Activated naive CD4-positive, alpha-beta T cell treated with anti-CD3 and anti-CD28 coated beads for 36 hours (primary cell): Measurements from ENCODE around the gene WDFY3. TPM values are rescaled to one million over a fixed set of nuclear protein-coding genes. Genes with fewer than 3 reads are reported as not detected.
"Not testable (repeated sequence)": the region's sequence is repeated elsewhere in the genome, so short reads cannot be mapped to it uniquely, and the experiment has no call there.

Experiments
- CTCF ChIA-PET: fragments of 350-600 bp; sonication (Branson Sonifier 250); formaldehyde crosslinking; loops from one replicate; lab custom pipeline; 2021; ENCODE audit warnings: antibody characterized with exemption; lab: Charles Lee
- DNase-seq: peaks from one replicate; pipeline ENCODE4 v3.0.0-alpha.2; 2020
- H3K27ac Mint-ChIP-seq: one replicate; pipeline ENCODE4 v1.8.0; 2021; ENCODE audit warnings: mild to moderate bottlenecking, mixed read lengths
- H3K27me3 Mint-ChIP-seq: one replicate; pipeline ENCODE4 v1.8.0; 2021; ENCODE audit warnings: low read depth, mixed read lengths
- H3K36me3 Mint-ChIP-seq: one replicate; pipeline ENCODE4 v1.8.0; 2021; ENCODE audit warnings: low read depth, mixed read lengths
- H3K4me1 Mint-ChIP-seq: one replicate; pipeline ENCODE4 v1.8.0; 2021; ENCODE audit warnings: low read depth, mixed read lengths
- H3K4me3 Mint-ChIP-seq: one replicate; pipeline ENCODE4 v1.8.0; 2021; ENCODE audit warnings: mild to moderate bottlenecking, moderate library complexity, mixed read lengths
- H3K9me3 Mint-ChIP-seq: one replicate; pipeline ENCODE4 v1.8.0; 2021; ENCODE audit warnings: mixed read lengths
- intact Hi-C: fragments of 100-400 bp; cut with micrococcal nuclease; formaldehyde crosslinking; loops from one replicate; pipeline ENCODE4 v1.15.1; 2023
- total RNA-seq, 2 experiments: library from RNA; stranded (reverse); gene quantifications; one replicate each; pipeline ENCODE4 v1.2.3, GENCODE V29; 2021

Gene WDFY3
- total RNA-seq, 2 experiments from 2014 or later = 1.0 to 1.2 TPM

- H3K27ac Mint-ChIP-seq = no peak overlapping the region
- no peaks in the 10 kb centered on the region for H3K36me3 Mint-ChIP-seq
- DNase-seq = no peak
- H3K27me3 Mint-ChIP-seq = peaks cover 2% of the 10 kb centered on the region
- intact Hi-C loops = no loop called here
- H3K4me1 Mint-ChIP-seq = no peaks in the 10 kb centered on the region
- H3K4me3 Mint-ChIP-seq = no peak overlapping the region
- CTCF ChIA-PET = no interaction called here
- no peaks in the 10 kb centered on the region for H3K9me3 Mint-ChIP-seq
Observed at GRCh38 chr4:84865600-84865999, 100.9 kb downstream of the WDFY3 start.

DNA sequence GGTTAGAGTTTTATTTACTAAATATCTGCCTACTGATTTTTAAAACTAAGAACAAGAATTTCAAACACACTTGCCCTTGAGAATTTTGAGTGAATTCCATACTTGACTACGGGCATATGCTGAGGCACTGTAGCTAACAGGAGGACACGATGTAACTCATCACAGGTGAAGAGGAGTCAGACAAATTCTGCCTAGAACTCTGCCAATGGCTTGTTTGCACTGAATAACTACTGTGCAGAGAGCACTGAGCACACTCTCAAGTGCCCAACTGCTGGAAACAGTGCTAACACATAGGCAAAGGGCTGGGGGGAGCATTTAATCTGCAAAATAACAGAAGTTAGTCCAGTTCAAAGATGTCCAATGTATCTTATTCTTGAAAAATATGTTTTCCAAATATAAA lies 104.4 kb downstream of the WDFY3 start:
- intact Hi-C loops = no loop called here
- Mint-ChIP-seq H3K4me3 (no peak overlapping the region), H3K36me3 (no peaks in the 10 kb centered on the region), H3K9me3 (no peaks in the 10 kb centered on the region), H3K27me3 (peaks cover 4% of the 10 kb centered on the region), H3K27ac (no peak overlapping the region), H3K4me1 (no peaks in the 10 kb centered on the region)
- no peak for DNase-seq
- CTCF ChIA-PET = no interaction called here

GRCh38 chr4:84857296-84857695 lies 109.2 kb downstream of the WDFY3 start:
- H3K27me3 Mint-ChIP-seq = peaks cover 2% of the 10 kb centered on the region
- H3K36me3 Mint-ChIP-seq = no peaks in the 10 kb centered on the region
- H3K9me3 Mint-ChIP-seq = no peaks in the 10 kb centered on the region
- intact Hi-C loops = no loop called here
- CTCF ChIA-PET = no interaction called here
- H3K4me3 Mint-ChIP-seq = no peak overlapping the region
- DNase-seq = no peak
- no peaks in the 10 kb centered on the region for H3K4me1 Mint-ChIP-seq
- H3K27ac Mint-ChIP-seq = no peak overlapping the region

- H3K27me3 Mint-ChIP-seq = peaks cover 2% of the 10 kb centered on the region
- no peak overlapping the region for H3K27ac Mint-ChIP-seq
- CTCF ChIA-PET = no interaction called here
Observed at GRCh38 chr4:84856468-84857049, 109.9 kb downstream of the WDFY3 start.

DNA sequence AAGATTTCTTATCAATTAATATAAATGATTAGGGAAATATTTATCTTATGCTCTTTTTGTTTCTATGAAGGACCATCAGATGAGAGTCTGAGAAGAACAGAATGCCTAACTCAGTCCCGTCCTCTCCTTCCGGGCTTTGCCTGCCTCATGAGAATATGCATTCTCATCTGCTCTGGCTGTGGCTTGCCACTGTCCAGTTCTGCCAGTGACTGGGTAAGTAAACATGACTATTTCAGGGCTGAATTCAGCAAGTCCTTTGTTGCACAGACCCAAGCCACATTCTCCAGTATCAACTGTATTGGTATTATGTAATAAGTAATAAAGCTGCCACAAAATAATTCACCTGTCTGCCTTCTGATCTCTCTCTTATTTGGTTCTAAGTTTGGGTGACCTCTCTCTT lies 110.7 kb downstream of the WDFY3 start:
- DNase-seq = no peak

More at GRCh38 chr4:84856468-84857049, 109.9 kb downstream of the WDFY3 start:
- no peaks in the 10 kb centered on the region for H3K4me1 Mint-ChIP-seq
- intact Hi-C loops = no loop called here
- H3K9me3 Mint-ChIP-seq = no peaks in the 10 kb centered on the region
- no peaks in the 10 kb centered on the region for H3K36me3 Mint-ChIP-seq
- no peak overlapping the region for H3K4me3 Mint-ChIP-seq
- DNase-seq = no peak

DNA sequence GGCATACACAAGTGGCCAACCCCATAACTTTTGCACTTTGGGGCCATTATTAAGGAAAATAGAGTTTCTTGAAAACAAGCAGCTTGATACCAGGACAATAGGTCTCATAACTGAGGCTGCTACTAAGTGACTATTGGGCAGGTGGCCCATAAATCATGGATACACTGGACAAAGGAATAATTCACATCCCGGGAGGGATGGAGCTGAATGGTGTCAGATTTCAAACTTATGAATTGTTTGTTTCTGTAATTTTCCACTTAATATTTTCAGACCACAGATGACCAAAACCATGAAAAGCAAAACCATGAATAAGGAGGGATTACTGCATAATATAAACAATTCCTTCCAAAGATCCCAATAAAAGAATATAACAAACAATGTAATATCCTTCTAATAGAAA lies 114.4 kb downstream of the WDFY3 start:
- DNase-seq = no peak
- Mint-ChIP-seq H3K4me3 (no peak overlapping the region), H3K9me3 (no peaks in the 10 kb centered on the region), H3K4me1 (no peaks in the 10 kb centered on the region), H3K27me3 (no peaks in the 10 kb centered on the region), H3K27ac (no peak overlapping the region), H3K36me3 (no peaks in the 10 kb centered on the region)
- intact Hi-C loops = no loop called here
- CTCF ChIA-PET = no interaction called here

More for the DNA sequence above, 110.7 kb downstream of the WDFY3 start:
- H3K27ac Mint-ChIP-seq = no peak overlapping the region
- intact Hi-C loops = no loop called here
- H3K9me3 Mint-ChIP-seq = no peaks in the 10 kb centered on the region
- H3K4me1 Mint-ChIP-seq = no peaks in the 10 kb centered on the region
- no peaks in the 10 kb centered on the region for H3K36me3 Mint-ChIP-seq
- H3K4me3 Mint-ChIP-seq = no peak overlapping the region
- CTCF ChIA-PET = no interaction called here
- peaks cover 2% of the 10 kb centered on the region for H3K27me3 Mint-ChIP-seq

GRCh38 chr4:84849051-84849640 lies 117.3 kb downstream of the WDFY3 start:
- CTCF ChIA-PET = no interaction called here
- no peak overlapping the region for H3K27ac Mint-ChIP-seq
- intact Hi-C loops = no loop called here
- no peak overlapping the region for H3K4me3 Mint-ChIP-seq
- DNase-seq = no peak
- H3K9me3 Mint-ChIP-seq = no peaks in the 10 kb centered on the region
- H3K36me3 Mint-ChIP-seq = no peaks in the 10 kb centered on the region
- no peaks in the 10 kb centered on the region for H3K27me3 Mint-ChIP-seq
- no peaks in the 10 kb centered on the region for H3K4me1 Mint-ChIP-seq

DNA sequence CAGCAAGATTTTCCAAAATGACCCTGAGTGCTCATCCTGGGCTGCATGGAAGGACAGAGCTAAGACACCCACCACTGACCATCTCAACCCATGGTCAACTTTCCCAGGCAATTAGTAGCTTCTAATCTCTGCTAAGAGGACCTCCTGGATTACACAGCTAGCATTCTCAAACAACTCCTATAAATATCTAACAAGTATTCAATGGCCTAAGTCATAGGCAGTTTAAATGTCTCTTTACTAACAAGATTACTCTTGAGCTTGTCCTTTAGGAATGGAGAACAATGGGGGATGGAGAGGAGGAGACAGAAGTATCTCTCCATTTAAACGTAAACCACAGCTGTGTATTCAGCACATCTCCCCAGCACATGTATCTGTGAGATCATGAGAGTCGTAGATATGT lies 118.1 kb downstream of the WDFY3 start:
- no peak for DNase-seq
- H3K36me3 Mint-ChIP-seq = no peaks in the 10 kb centered on the region
- H3K27ac Mint-ChIP-seq = no peak overlapping the region
- no peaks in the 10 kb centered on the region for H3K27me3 Mint-ChIP-seq
- no peak overlapping the region for H3K4me3 Mint-ChIP-seq
- no peaks in the 10 kb centered on the region for H3K9me3 Mint-ChIP-seq
- H3K4me1 Mint-ChIP-seq = no peaks in the 10 kb centered on the region
- intact Hi-C loops = no loop called here
- CTCF ChIA-PET = interaction anchor here (0.6 kb wide), 1 partner anchor 677 kb away, joined by 3 read pairs; no protein-coding TSS in a partner anchor

GRCh38 chr4:84847978-84848377 lies 118.5 kb downstream of the WDFY3 start:
- no peaks in the 10 kb centered on the region for H3K4me1 Mint-ChIP-seq
- CTCF ChIA-PET = no interaction called here
- H3K4me3 Mint-ChIP-seq = no peak overlapping the region
- no peaks in the 10 kb centered on the region for H3K36me3 Mint-ChIP-seq
- no peak overlapping the region for H3K27ac Mint-ChIP-seq
- no peak for DNase-seq
- no peaks in the 10 kb centered on the region for H3K27me3 Mint-ChIP-seq
- H3K9me3 Mint-ChIP-seq = no peaks in the 10 kb centered on the region
- intact Hi-C loops = no loop called here

DNA sequence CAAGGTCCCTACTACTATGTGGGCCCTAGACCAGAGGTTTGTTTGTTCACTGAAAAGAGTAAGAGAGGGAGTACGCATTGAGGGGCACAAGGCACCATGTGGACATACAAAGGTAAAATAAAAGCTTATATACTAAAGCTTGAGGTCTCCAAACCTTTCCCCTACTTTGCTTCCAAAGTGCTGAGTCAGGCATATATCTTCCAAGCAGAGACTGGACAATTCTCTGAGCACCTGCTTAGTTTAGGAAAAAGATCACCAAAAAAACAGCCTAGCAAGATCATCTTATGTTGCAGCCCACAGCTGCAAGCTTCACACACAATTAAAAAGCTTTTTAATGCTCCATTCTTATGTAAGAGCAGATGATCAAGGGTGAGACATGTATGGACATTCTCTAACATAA lies 119.5 kb downstream of the WDFY3 start:
- no peaks in the 10 kb centered on the region for H3K36me3 Mint-ChIP-seq
- no peak overlapping the region for H3K27ac Mint-ChIP-seq
- no peak for DNase-seq
- no peaks in the 10 kb centered on the region for H3K27me3 Mint-ChIP-seq
- intact Hi-C loops = no loop called here
- CTCF ChIA-PET = no interaction called here
- H3K9me3 Mint-ChIP-seq = no peaks in the 10 kb centered on the region
- no peaks in the 10 kb centered on the region for H3K4me1 Mint-ChIP-seq
- no peak overlapping the region for H3K4me3 Mint-ChIP-seq

GRCh38 chr4:84841435-84841834 lies 125.1 kb downstream of the WDFY3 start:
- intact Hi-C loops = no loop called here
- peaks cover 2% of the 10 kb centered on the region for H3K27me3 Mint-ChIP-seq
- DNase-seq = no peak
- no peaks in the 10 kb centered on the region for H3K9me3 Mint-ChIP-seq
- H3K4me1 Mint-ChIP-seq = no peaks in the 10 kb centered on the region
- CTCF ChIA-PET = no interaction called here
- no peak overlapping the region for H3K27ac Mint-ChIP-seq
- H3K36me3 Mint-ChIP-seq = no peaks in the 10 kb centered on the region
- no peak overlapping the region for H3K4me3 Mint-ChIP-seq

DNA sequence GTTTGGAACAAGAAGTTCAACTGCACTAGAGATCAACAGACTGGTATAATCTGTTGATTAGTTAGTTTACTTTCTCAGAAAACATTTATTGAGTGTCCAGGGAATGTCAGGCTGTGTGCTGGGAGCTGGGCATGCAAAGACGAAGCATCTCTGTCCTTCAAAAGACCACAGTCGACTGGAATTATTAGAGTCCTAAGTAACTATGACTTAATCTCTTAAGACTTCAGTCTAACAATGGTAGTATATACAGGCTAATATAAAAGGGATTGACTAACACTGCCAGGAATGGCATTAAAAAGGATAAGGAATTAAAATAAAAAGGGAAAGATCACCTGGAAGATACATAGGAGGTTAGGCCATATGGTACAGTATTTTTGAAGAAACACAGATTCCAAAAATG lies 128.7 kb downstream of the WDFY3 start:
- H3K36me3 Mint-ChIP-seq = no peaks in the 10 kb centered on the region
- CTCF ChIA-PET = no interaction called here
- H3K9me3 Mint-ChIP-seq = no peaks in the 10 kb centered on the region
- no peak overlapping the region for H3K27ac Mint-ChIP-seq
- H3K4me3 Mint-ChIP-seq = no peak overlapping the region
- no peaks in the 10 kb centered on the region for H3K4me1 Mint-ChIP-seq
- peaks cover 4% of the 10 kb centered on the region for H3K27me3 Mint-ChIP-seq
- intact Hi-C loops = no loop called here
- DNase-seq = no peak

- not testable (repeated sequence) for H3K9me3 Mint-ChIP-seq
- CTCF ChIA-PET = interaction anchor here (0.7 kb wide), 1 partner anchor 215 kb away, joined by 3 read pairs; no protein-coding TSS in a partner anchor
Observed at GRCh38 chr4:84829633-84830032, 136.9 kb downstream of the WDFY3 start.

More at GRCh38 chr4:84829633-84830032, 136.9 kb downstream of the WDFY3 start:
- DNase-seq, H3K36me3 Mint-ChIP-seq, H3K4me1 Mint-ChIP-seq, H3K27me3 Mint-ChIP-seq, H3K4me3 Mint-ChIP-seq, H3K27ac Mint-ChIP-seq, intact Hi-C loops: not testable (repeated sequence)
